NCI-H1694 (cell line): Measurements from ENCODE around the gene CBFA2T3.
"Not testable (repeated sequence)": the region's sequence is repeated elsewhere in the genome, so short reads cannot be mapped to it uniquely, and the experiment has no call there.

ENCODE experiments used
- DNase-seq: peaks from one replicate; lab custom pipeline; 2025; lab: John Stamatoyannopoulos, UW

Gene CBFA2T3

GRCh38 chr16:88906535-88907105 lies 70.4 kb downstream of the CBFA2T3 start:
- DNase-seq: no peak

- DNase-seq: no peak
Measured at GRCh38 chr16:88906020-88906419, 71.0 kb downstream of the CBFA2T3 start.

- DNase-seq: no peak
Measured at GRCh38 chr16:88905563-88905962, 71.4 kb downstream of the CBFA2T3 start.

GRCh38 chr16:88904676-88905365 lies 72.2 kb downstream of the CBFA2T3 start:
- no peak for DNase-seq

GRCh38 chr16:88903267-88903666 lies 73.7 kb downstream of the CBFA2T3 start:
- no peak for DNase-seq

- DNase-seq: no peak
Measured at GRCh38 chr16:88902744-88903143, 74.3 kb downstream of the CBFA2T3 start.

- no peak for DNase-seq
Measured at GRCh38 chr16:88901718-88902337, 75.2 kb downstream of the CBFA2T3 start.

GRCh38 chr16:88900662-88901052 lies 76.3 kb downstream of the CBFA2T3 start:
- DNase-seq: no peak

GRCh38 chr16:88899901-88900661 lies 76.9 kb downstream of the CBFA2T3 start:
- DNase-seq: no peak

GRCh38 chr16:88897696-88898425 lies 79.1 kb downstream of the CBFA2T3 start:
- DNase-seq: no peak

GRCh38 chr16:88896238-88897070 lies 80.6 kb downstream of the CBFA2T3 start:
- no peak for DNase-seq

GRCh38 chr16:88895335-88895734 lies 81.7 kb downstream of the CBFA2T3 start:
- DNase-seq: no peak

GRCh38 chr16:88894681-88895300 lies 82.2 kb downstream of the CBFA2T3 start:
- DNase-seq: no peak

- not testable (repeated sequence) for DNase-seq
Measured at GRCh38 chr16:88894266-88894665, 82.7 kb downstream of the CBFA2T3 start.

GRCh38 chr16:88893127-88893968 lies 83.7 kb downstream of the CBFA2T3 start:
- DNase-seq: no peak

- DNase-seq: no peak
Measured at GRCh38 chr16:88892065-88892464, 84.9 kb downstream of the CBFA2T3 start.

- DNase-seq: no peak
Measured at GRCh38 chr16:88891083-88891482, 85.9 kb downstream of the CBFA2T3 start.

GRCh38 chr16:88889702-88890352 lies 87.2 kb downstream of the CBFA2T3 start:
- DNase-seq: not testable (repeated sequence)
